ENCODE measurements around the gene DISC1.

- TF ChIP-seq TCF4 (CRISPR knock-in tag; IDR thresholded peaks at IDR 0.05; ENCODE audit: borderline replicate concordance) (no peak), BACH2 (CRISPR knock-in tag; IDR thresholded peaks at IDR 0.05; ENCODE audit: borderline replicate concordance) (no peak), POU6F1 (CRISPR knock-in tag; IDR thresholded peaks at IDR 0.05; ENCODE audit: borderline replicate concordance, low read depth) (no peak)
Observed at GRCh38 chr1:231921646-231922345, 295.2 kb downstream of the DISC1 start.
